K562 (cell line): ENCODE data around the gene GALT. TPM values are rescaled to one million over a fixed set of nuclear protein-coding genes. Genes with fewer than 3 reads are reported as not detected.

Source experiments
- ATAC-seq: fragments of 200-7000 bp; cut with Tn5 transposase; 3 replicates; pipeline ENCODE4 v1.9.1; 2020; ENCODE audit warnings: moderate library complexity
- Bru-seq: library from RNA; stranded (reverse); fragments of 400-500 nt; gene quantifications from one replicate; lab custom pipeline; 2021; lab: Mats Ljungman, UMichigan
- BruChase-seq, 2 experiments: library from RNA; stranded (reverse); fragments of 400-500 nt; gene quantifications; one replicate each; lab custom pipeline; 2021; lab: Mats Ljungman, UMichigan
- BruUV-seq: library from RNA; stranded (reverse); fragments of 400-500 nt; replicated peaks from 2 replicates; lab custom pipeline; 2021; lab: Mats Ljungman, UMichigan
- CTCF ChIA-PET: fragments of 300-600 bp; formaldehyde crosslinking; extraction: SDS; loops from one replicate; lab custom pipeline; 2021; ENCODE audit warnings: low intra/inter-chr PET ratio; lab: Yijun Ruan, JAX
- POLR2A ChIA-PET: fragments of 300-600, 350-650 bp; sonication (Branson Sonifier 250); formaldehyde crosslinking; extraction: SDS; loops from one replicate; lab custom pipeline; 2021; ENCODE audit warnings: antibody characterized with exemption, inconsistent platforms; lab: Yijun Ruan, JAX
- DNase-seq, 4 experiments: peaks; one replicate each; pipeline versions ENCODE4 v3.0.0 to v3.0.0-alpha.2; 2011 to 2018; ENCODE audit warnings: low spot score in 3 of 4, mixed read lengths in 3 of 4; ENCODE audit errors: extremely low read depth in 1 of 4
- FAIRE-seq: peaks from 2 replicates; lab custom pipeline; 2011; peaks lifted over from hg19 to GRCh38; lab: Jason Lieb, UNC
- H2AFZ ChIP-seq: 2 replicates; pipeline ENCODE4 v1.6.0; 2011; ENCODE audit warnings: low read depth, low read length, control low read depth, inconsistent platforms
- H3K27ac ChIP-seq: fragments of 200-600 bp; 3 replicates; pipeline ENCODE4 v1.8.0; 2011; ENCODE audit warnings: low read depth, mild to moderate bottlenecking, control low read depth, inconsistent platforms, low read length, moderate library complexity, mixed read lengths; ENCODE audit errors: extremely low read depth
- H3K27me3 ChIP-seq, 2 experiments: fragments of 300-600 bp in 1 of 2; 2 replicates in 1 of 2; 3 replicates in 1 of 2; pipeline versions ENCODE4 v1.6.0 to v1.8.0; 2011; ENCODE audit warnings: inconsistent platforms in 2 of 2, low read length in 2 of 2, mild to moderate bottlenecking in 1 of 2, mixed read lengths in 1 of 2, moderate library complexity in 1 of 2; ENCODE audit not compliant: control insufficient read depth in 2 of 2, insufficient read depth in 2 of 2
- H3K36me3 ChIP-seq: fragments of 300-600 bp; 3 replicates; pipeline ENCODE4 v1.8.0; 2011; ENCODE audit warnings: mild to moderate bottlenecking, low read length, inconsistent platforms; ENCODE audit not compliant: control insufficient read depth, insufficient read depth
- H3K4me1 ChIP-seq, 2 experiments: fragments of 200-600 bp in 1 of 2; replicated peaks in 1 of 2; 2 replicates in 1 of 2; 3 replicates in 1 of 2; pipeline versions ENCODE4 v1.5.1 to v1.8.0; 2011; ENCODE audit warnings: inconsistent platforms in 2 of 2, low read length in 2 of 2, mild to moderate bottlenecking in 1 of 2, mixed read lengths in 1 of 2, moderate library complexity in 1 of 2; ENCODE audit not compliant: control insufficient read depth in 2 of 2, insufficient read depth in 2 of 2
- H3K4me2 ChIP-seq: 2 replicates; pipeline ENCODE4 v1.6.1; 2011; ENCODE audit warnings: low read length, control low read depth, inconsistent platforms, mixed read lengths; ENCODE audit not compliant: insufficient read depth
- H3K4me3 ChIP-seq: fragments of 200-600 bp; sonication (generic), shearing (Covaris generic); 2 replicates; pipeline ENCODE4 v1.5.1; 2016; ENCODE audit warnings: control low read depth, inconsistent platforms
- H3K79me2 ChIP-seq: fragments of 200-600 bp; 3 replicates; pipeline ENCODE4 v1.8.0; 2011; ENCODE audit warnings: low read length, inconsistent platforms; ENCODE audit not compliant: control insufficient read depth, insufficient read depth
- H3K9ac ChIP-seq, 2 experiments: 2 replicates each; pipeline versions ENCODE4 v1.6.0 to v1.6.1; 2011; ENCODE audit warnings: low read depth in 2 of 2, low read length in 2 of 2, control low read depth in 1 of 2, inconsistent platforms in 1 of 2, mild to moderate bottlenecking in 1 of 2, mixed read lengths in 1 of 2; ENCODE audit not compliant: insufficient read depth in 1 of 2
- H3K9me1 ChIP-seq: one replicate; pipeline ENCODE4 v1.6.0; 2011; ENCODE audit warnings: inconsistent platforms, mild to moderate bottlenecking, low read length, moderate library complexity; ENCODE audit not compliant: control insufficient read depth, insufficient read depth
- H3K9me3 ChIP-seq: replicated peaks from 2 replicates; pipeline ENCODE4 v1.5.1; 2011; ENCODE audit warnings: low read depth, low read length, inconsistent platforms; ENCODE audit not compliant: control insufficient read depth, insufficient read depth
- H4K20me1 ChIP-seq: replicated peaks from 2 replicates; pipeline ENCODE4 v1.6.1; 2011; ENCODE audit warnings: low read length, inconsistent platforms, mixed read lengths; ENCODE audit not compliant: control insufficient read depth, insufficient read depth
- POLR2AphosphoS5 ChIP-seq: IDR thresholded peaks from 2 replicates; pipeline ENCODE4 v1.6.1; 2011; ENCODE audit warnings: mild to moderate bottlenecking, low read depth, low read length, moderate library complexity; ENCODE audit not compliant: control insufficient read depth, insufficient read depth
- WGBS: fragments of 100-300 bp; shearing (Covaris generic); methylation state at CpG from one replicate; pipeline ENCODE4 v1.1.6; 2016; ENCODE audit warnings: low coverage, mixed read lengths; ENCODE audit not compliant: insufficient coverage; ENCODE audit errors: missing lambda C conversion rate; 5-methylcytosine and 5-hydroxymethylcytosine counted together
- in situ Hi-C: fragments of 300-500 bp; cut with MboI; formaldehyde crosslinking; loops from 4 replicates; pipeline ENCODE4 v1.15.0; 2018; ENCODE audit warnings: inconsistent platforms, mixed read lengths
- intact Hi-C: fragments of 100-400 bp; cut with micrococcal nuclease; formaldehyde crosslinking; loops from 2 replicates; pipeline ENCODE4 v1.14.2; 2022
- long read RNA-seq, 3 experiments: library from polyadenylated mRNA in 2 of 3; library from RNA in 1 of 3; unstranded in 2 of 3; stranded (forward) in 1 of 3; transcript quantifications; one replicate each; pipeline ENCODE4 v2.0.0, GENCODE V29; 2019 to 2022
- polyA minus RNA-seq, 3 experiments: library from RNA; depleted of rRNA, polyadenylated mRNA; stranded (reverse); fragments of >200 nt; gene quantifications; 2 replicates each; pipeline ENCODE4 v1.2.3, GENCODE V29; 2011
- polyA plus RNA-seq, 8 experiments: library from polyadenylated mRNA; depleted of rRNA in 4 of 8; stranded (reverse) in 5 of 8; unstranded in 3 of 8; fragments of >200 nt; fragmentation: Nextera tagmentation in 2 of 8; fragmentation: Illumina TruSeq in 1 of 8; extraction: Ambion mirVana in 2 of 8; extraction: Trizol in 1 of 8; gene quantifications; 2 replicates each; pipeline versions ENCODE4 v1.2.1 to v1.2.3, GENCODE V29; 2011 to 2014; ENCODE audit warnings: inconsistent platforms in 1 of 8, missing spikeins in 1 of 8
- total RNA-seq, 7 experiments: library from RNA; depleted of rRNA in 6 of 7; stranded (reverse); fragments of >200 nt in 6 of 7; fragmentation: Illumina TruSeq in 2 of 7; extraction: Trizol in 2 of 7; gene quantifications; 2 replicates each; pipeline versions ENCODE4 v1.2.1 to v1.2.3, GENCODE V29; 2011 to 2021; ENCODE audit warnings: low replicate concordance in 1 of 7
- TF ChIP-seq, protein P1 (sequence below): fragments of 200-800 bp; sonication (Bioruptor generic); IDR thresholded peaks from 2 replicates; pipeline ENCODE4 v1.6.1; 2017; ENCODE audit warnings: missing genetic modification characterization, missing compliant biosample characterization
- TF ChIP-seq, protein P2 (sequence below): sonication (generic); formaldehyde crosslinking; IDR thresholded peaks from 2 replicates; pipeline ENCODE4 v1.8.0; 2022; ENCODE audit warnings: mild to moderate bottlenecking, missing genetic modification reagents
- TF ChIP-seq, protein P3 (sequence below): IDR thresholded peaks from 2 replicates; pipeline ENCODE4 v1.6.1; 2014; ENCODE audit warnings: antibody characterized with exemption

GALT gene
- 86.9 and 193 TPM in 2 replicates for total RNA-seq (2011; cell fraction: chromatin; rRNA removed; ENCODE audit: low replicate concordance)
- 111 and 114 TPM in 2 replicates for total RNA-seq (2011; cell fraction: nucleolus; rRNA removed)
- total RNA-seq (2011; cell fraction: nucleoplasm; rRNA removed): 82.7 and 90.3 TPM in 2 replicates
- 15.6 and 16.6 TPM in 2 replicates for total RNA-seq (2014; rRNA removed)
- total RNA-seq (2014; rRNA removed; fragmentation: Illumina TruSeq; extraction: Trizol): 4.4 and 7.3 TPM in 2 replicates
- total RNA-seq (2015; rRNA removed; fragmentation: Illumina TruSeq; extraction: Trizol): 10.5 and 11.8 TPM in 2 replicates
- 19.9 and 21.3 TPM in 2 replicates for total RNA-seq (2021)
- 12.7 and 22.5 TPM in 2 replicates for polyA plus RNA-seq (2011; rRNA removed)
- polyA plus RNA-seq (2011; cell fraction: cytosol; rRNA removed): 10.5 and 11.7 TPM in 2 replicates
- 210 and 215 TPM in 2 replicates for polyA plus RNA-seq (2011; cell fraction: nucleus; rRNA removed)
- 20.1 and 41.7 TPM in 2 replicates for polyA plus RNA-seq (2012)
- polyA plus RNA-seq (2014; fragmentation: Illumina TruSeq; extraction: Trizol): 17.0 TPM in 2 replicates
- 10 to 100 TPM; 15.0 to 29.2 TPM for polyA plus RNA-seq (2014; fragmentation: Nextera tagmentation; extraction: Ambion mirVana)
- polyA plus RNA-seq (2014; rRNA removed): 21.1 and 21.6 TPM in 2 replicates
- polyA minus RNA-seq (2011; rRNA and poly(A)+ RNA removed): 7.2 and 9.1 TPM in 2 replicates
- 3.7 and 6.9 TPM in 2 replicates for polyA minus RNA-seq (2011; cell fraction: cytosol; rRNA and poly(A)+ RNA removed)
- 51.7 and 65.9 TPM in 2 replicates for polyA minus RNA-seq (2011; cell fraction: nucleus; rRNA and poly(A)+ RNA removed)
- percentile 72 among the genes with signal in this experiment for Bru-seq, nascent RNA
- percentile 53 among the genes with signal in this experiment for BruChase-seq, experiment 1, labeled RNA remaining after a 2-hour chase
- BruChase-seq, experiment 2, labeled RNA remaining after a 6-hour chase: percentile 58 among the genes with signal in this experiment
- long read RNA-seq, experiment 1, transcript GALT-201 (11 exons, 1,768 nt): major isoform, 7 of 58 reads
- long read RNA-seq, experiment 1, partial matches to known transcripts: 46 of 58 reads
- long read RNA-seq, experiment 1, other reads (novel, unspliced or antisense): 5 of 58 reads
- long read RNA-seq, experiment 2, partial matches to known transcripts: 0 of 8 reads
- long read RNA-seq, experiment 2, other reads (novel, unspliced or antisense): 4 of 8 reads
- long read RNA-seq, experiment 3, partial matches to known transcripts: 1 of 10 reads
- long read RNA-seq, experiment 3, other reads (novel, unspliced or antisense): 6 of 10 reads

DNA sequence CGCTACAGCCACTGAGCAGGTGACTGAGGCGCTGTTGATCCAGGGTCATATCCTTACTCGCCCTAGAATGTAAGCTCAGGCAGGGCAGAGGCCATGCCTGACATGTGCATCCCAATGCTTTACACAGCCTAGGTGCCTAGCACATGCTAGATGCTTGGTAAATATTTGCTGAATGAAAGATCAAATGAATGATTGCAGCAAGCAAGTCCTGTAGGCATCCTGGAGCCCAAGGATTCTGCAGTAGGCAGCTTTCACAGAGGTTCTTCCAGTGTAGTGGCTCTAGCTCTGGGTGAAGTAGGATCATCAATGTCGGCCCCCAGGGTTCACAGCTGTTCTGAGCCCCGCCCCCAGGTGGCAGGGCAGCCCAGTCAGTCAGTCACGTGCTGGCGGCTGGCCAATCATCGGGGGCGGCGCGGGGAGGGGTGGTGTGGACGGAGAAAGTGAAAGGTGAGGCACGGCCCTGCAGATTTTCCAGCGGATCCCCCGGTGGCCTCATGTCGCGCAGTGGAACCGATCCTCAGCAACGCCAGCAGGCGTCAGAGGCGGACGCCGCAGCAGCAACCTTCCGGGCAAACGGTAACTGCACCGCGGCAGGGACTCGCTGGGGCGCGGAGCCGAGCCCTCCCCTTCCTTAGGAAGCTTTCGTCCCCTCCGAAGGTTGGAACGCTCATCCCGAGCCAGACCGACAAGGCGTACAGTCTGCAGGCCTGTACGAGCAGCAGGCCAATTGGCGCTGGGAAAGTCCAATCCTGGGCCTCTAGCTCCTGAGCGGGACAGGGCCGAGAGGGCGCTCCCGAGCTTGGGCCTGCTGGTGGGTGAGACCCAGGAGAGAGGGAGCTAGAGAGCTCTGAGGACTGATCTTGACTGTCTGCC, at the start of gene GALT:
GALT (plus strand) TSS at position 465 of the 873 bp plus-strand sequence; CDS start at position 495, 30 bp downstream.
- in situ Hi-C loops (no loop called here), intact Hi-C loops (no loop called here)
- Histone ChIP-seq H3K4me1 (peaks cover 22 to 28% of the 10 kb centered on the region in 2 experiments; a peak in 4 of 5 replicates), H3K27ac (peak within 1 kb of the TSS; percentile 75), H3K27me3 (no peaks in the 10 kb centered on the region), H2AFZ (peak within 1 kb of the TSS; percentile 97), H3K9ac (peak within 1 kb of the TSS; percentile 80 to 90), H3K9me1 (peaks cover 7% of the 10 kb centered on the region), H3K4me3 (peak within 1 kb of the TSS; percentile 84), H3K4me2 (peak within 1 kb of the TSS; percentile 92), H3K79me2 (peaks cover 21% of the 10 kb centered on the region), H3K9me3 (no peaks in the 10 kb centered on the region), H3K36me3 (peaks cover 27% of the 10 kb centered on the region; the same call in 2 of the 3 replicates), H4K20me1 (no peaks in the 10 kb centered on the region)
- POLR2A ChIA-PET: interaction anchor here (0.6 to 1.3 kb wide), 8 partner anchors 8 to 774 kb away, joined by 3 to 7 read pairs (median 4); partner anchors contain the start of genes DCTN3 and SIGMAR1
- 3% methylated on average over 33 of the region's 43 CpGs for WGBS
- peak; percentile 92 to 97 (median 96) for DNase-seq
- TSS peak; percentile 58 for BruUV-seq
- peak; percentile 90 for ATAC-seq
- peak; percentile 79 for FAIRE-seq
- CTCF ChIA-PET: interaction anchor here (1.0 to 1.4 kb wide), 2 partner anchors 19 to 55 kb away, joined by 3 read pairs; a partner anchor contains a TSS
- TF ChIP-seq, protein P1, sequence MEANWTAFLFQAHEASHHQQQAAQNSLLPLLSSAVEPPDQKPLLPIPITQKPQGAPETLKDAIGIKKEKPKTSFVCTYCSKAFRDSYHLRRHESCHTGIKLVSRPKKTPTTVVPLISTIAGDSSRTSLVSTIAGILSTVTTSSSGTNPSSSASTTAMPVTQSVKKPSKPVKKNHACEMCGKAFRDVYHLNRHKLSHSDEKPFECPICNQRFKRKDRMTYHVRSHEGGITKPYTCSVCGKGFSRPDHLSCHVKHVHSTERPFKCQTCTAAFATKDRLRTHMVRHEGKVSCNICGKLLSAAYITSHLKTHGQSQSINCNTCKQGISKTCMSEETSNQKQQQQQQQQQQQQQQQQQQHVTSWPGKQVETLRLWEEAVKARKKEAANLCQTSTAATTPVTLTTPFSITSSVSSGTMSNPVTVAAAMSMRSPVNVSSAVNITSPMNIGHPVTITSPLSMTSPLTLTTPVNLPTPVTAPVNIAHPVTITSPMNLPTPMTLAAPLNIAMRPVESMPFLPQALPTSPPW (CRISPR knock-in tag): peak; percentile 76
- TF ChIP-seq, protein P2, sequence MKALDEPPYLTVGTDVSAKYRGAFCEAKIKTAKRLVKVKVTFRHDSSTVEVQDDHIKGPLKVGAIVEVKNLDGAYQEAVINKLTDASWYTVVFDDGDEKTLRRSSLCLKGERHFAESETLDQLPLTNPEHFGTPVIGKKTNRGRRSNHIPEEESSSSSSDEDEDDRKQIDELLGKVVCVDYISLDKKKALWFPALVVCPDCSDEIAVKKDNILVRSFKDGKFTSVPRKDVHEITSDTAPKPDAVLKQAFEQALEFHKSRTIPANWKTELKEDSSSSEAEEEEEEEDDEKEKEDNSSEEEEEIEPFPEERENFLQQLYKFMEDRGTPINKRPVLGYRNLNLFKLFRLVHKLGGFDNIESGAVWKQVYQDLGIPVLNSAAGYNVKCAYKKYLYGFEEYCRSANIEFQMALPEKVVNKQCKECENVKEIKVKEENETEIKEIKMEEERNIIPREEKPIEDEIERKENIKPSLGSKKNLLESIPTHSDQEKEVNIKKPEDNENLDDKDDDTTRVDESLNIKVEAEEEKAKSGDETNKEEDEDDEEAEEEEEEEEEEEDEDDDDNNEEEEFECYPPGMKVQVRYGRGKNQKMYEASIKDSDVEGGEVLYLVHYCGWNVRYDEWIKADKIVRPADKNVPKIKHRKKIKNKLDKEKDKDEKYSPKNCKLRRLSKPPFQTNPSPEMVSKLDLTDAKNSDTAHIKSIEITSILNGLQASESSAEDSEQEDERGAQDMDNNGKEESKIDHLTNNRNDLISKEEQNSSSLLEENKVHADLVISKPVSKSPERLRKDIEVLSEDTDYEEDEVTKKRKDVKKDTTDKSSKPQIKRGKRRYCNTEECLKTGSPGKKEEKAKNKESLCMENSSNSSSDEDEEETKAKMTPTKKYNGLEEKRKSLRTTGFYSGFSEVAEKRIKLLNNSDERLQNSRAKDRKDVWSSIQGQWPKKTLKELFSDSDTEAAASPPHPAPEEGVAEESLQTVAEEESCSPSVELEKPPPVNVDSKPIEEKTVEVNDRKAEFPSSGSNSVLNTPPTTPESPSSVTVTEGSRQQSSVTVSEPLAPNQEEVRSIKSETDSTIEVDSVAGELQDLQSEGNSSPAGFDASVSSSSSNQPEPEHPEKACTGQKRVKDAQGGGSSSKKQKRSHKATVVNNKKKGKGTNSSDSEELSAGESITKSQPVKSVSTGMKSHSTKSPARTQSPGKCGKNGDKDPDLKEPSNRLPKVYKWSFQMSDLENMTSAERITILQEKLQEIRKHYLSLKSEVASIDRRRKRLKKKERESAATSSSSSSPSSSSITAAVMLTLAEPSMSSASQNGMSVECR: peak; percentile 36
- TF ChIP-seq, protein P3, sequence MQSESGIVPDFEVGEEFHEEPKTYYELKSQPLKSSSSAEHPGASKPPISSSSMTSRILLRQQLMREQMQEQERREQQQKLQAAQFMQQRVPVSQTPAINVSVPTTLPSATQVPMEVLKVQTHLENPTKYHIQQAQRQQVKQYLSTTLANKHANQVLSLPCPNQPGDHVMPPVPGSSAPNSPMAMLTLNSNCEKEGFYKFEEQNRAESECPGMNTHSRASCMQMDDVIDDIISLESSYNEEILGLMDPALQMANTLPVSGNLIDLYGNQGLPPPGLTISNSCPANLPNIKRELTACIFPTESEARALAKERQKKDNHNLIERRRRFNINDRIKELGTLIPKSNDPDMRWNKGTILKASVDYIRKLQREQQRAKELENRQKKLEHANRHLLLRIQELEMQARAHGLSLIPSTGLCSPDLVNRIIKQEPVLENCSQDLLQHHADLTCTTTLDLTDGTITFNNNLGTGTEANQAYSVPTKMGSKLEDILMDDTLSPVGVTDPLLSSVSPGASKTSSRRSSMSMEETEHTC: 0 out of 2 replicates have a peak, but pooled peaks have one; percentile 13
- TF ChIP-seq POLR2AphosphoS5: no peak
